ENCODE results near the gene UBA6. TPM values are rescaled to one million over a fixed set of nuclear protein-coding genes. Genes with fewer than 3 reads are reported as not detected.
"Not testable (repeated sequence)": the region's sequence is repeated elsewhere in the genome, so short reads cannot be mapped to it uniquely, and the experiment has no call there.

UBA6 gene
- polyA plus RNA-seq, 1 experiment, result 119 TPM

- CTCF ChIA-PET, result no interaction called here
- POLR2A ChIA-PET, result no interaction called here
- Histone ChIP-seq H3K27me3 (ENCODE audit: control insufficient read depth, insufficient read depth, low read length) (no peaks in the 10 kb centered on the region), H3K27ac (ENCODE audit: low read depth, low read length) (no peak overlapping the region), H3K9me3 (ENCODE audit: control insufficient read depth, insufficient read depth, low read length) (peaks cover 7% of the 10 kb centered on the region; the same call in 1 of the 2 replicates), H3K4me3 (ENCODE audit: low read depth, low read length) (no peak overlapping the region)
- no peak for DNase-seq (ENCODE audit: low read depth, low spot score)
- no peak for TF ChIP-seq CTCF (IDR thresholded peaks at IDR 0.05; ENCODE audit: low read depth, low read length)
Observed at GRCh38 chr4:67660418-67660817, 40.5 kb downstream of the UBA6 start.

- ChIA-PET POLR2A (no interaction called here), CTCF (no interaction called here)
- peaks cover 7% of the 10 kb centered on the region; the same call in 1 of the 2 replicates for H3K9me3 ChIP-seq (ENCODE audit: control insufficient read depth, insufficient read depth, low read length)
- H3K27ac ChIP-seq (ENCODE audit: low read depth, low read length), result no peak overlapping the region
- no peaks in the 10 kb centered on the region for H3K27me3 ChIP-seq (ENCODE audit: control insufficient read depth, insufficient read depth, low read length)
- TF ChIP-seq CTCF (IDR thresholded peaks at IDR 0.05; ENCODE audit: low read depth, low read length), result no peak
- no peak overlapping the region for H3K4me3 ChIP-seq (ENCODE audit: low read depth, low read length)
- no peak for DNase-seq (ENCODE audit: low read depth, low spot score)
Observed at GRCh38 chr4:67659065-67659464, 41.9 kb downstream of the UBA6 start.

GRCh38 chr4:67658302-67658701, 42.7 kb downstream of the UBA6 start:
- no peak for TF ChIP-seq CTCF (IDR thresholded peaks at IDR 0.05; ENCODE audit: low read depth, low read length)
- POLR2A ChIA-PET, result no interaction called here
- Histone ChIP-seq H3K27me3 (ENCODE audit: control insufficient read depth, insufficient read depth, low read length) (no peaks in the 10 kb centered on the region), H3K27ac (ENCODE audit: low read depth, low read length) (no peak overlapping the region), H3K4me3 (ENCODE audit: low read depth, low read length) (no peak overlapping the region), H3K9me3 (ENCODE audit: control insufficient read depth, insufficient read depth, low read length) (peaks cover 7% of the 10 kb centered on the region; the same call in 1 of the 2 replicates)
- DNase-seq (ENCODE audit: low read depth, low spot score), result no peak
- CTCF ChIA-PET, result no interaction called here

- Histone ChIP-seq H3K27ac (ENCODE audit: low read depth, low read length) (no peak overlapping the region), H3K4me3 (ENCODE audit: low read depth, low read length) (no peak overlapping the region), H3K9me3 (ENCODE audit: control insufficient read depth, insufficient read depth, low read length) (no peaks in the 10 kb centered on the region; the same call in 1 of the 2 replicates), H3K27me3 (ENCODE audit: control insufficient read depth, insufficient read depth, low read length) (no peaks in the 10 kb centered on the region)
- TF ChIP-seq CTCF (IDR thresholded peaks at IDR 0.05; ENCODE audit: low read depth, low read length), result no peak
- ChIA-PET CTCF (no interaction called here), POLR2A (no interaction called here)
- no peak for DNase-seq (ENCODE audit: low read depth, low spot score)
Observed at GRCh38 chr4:67651536-67651935, 49.4 kb downstream of the UBA6 start.

- H3K27ac ChIP-seq (ENCODE audit: low read depth, low read length), result no peak overlapping the region
- no peak for TF ChIP-seq CTCF (IDR thresholded peaks at IDR 0.05; ENCODE audit: low read depth, low read length)
- DNase-seq (ENCODE audit: low read depth, low spot score), result no peak
- POLR2A ChIA-PET, result no interaction called here
- no peaks in the 10 kb centered on the region for H3K9me3 ChIP-seq (ENCODE audit: control insufficient read depth, insufficient read depth, low read length)
- no peaks in the 10 kb centered on the region for H3K27me3 ChIP-seq (ENCODE audit: control insufficient read depth, insufficient read depth, low read length)
- H3K4me3 ChIP-seq (ENCODE audit: low read depth, low read length), result no peak overlapping the region
- CTCF ChIA-PET, result no interaction called here
Observed at GRCh38 chr4:67638136-67638535, 62.8 kb downstream of the UBA6 start.

GRCh38 chr4:67636978-67637377, 64.0 kb downstream of the UBA6 start:
- H3K9me3 ChIP-seq (ENCODE audit: control insufficient read depth, insufficient read depth, low read length); CTCF ChIA-PET; H3K27me3 ChIP-seq (ENCODE audit: control insufficient read depth, insufficient read depth, low read length); H3K4me3 ChIP-seq (ENCODE audit: low read depth, low read length); H3K27ac ChIP-seq (ENCODE audit: low read depth, low read length); POLR2A ChIA-PET; DNase-seq (ENCODE audit: low read depth, low spot score): not testable (repeated sequence)

Data from AG04450 (cell line).